PFSK-1 (cell line): ENCODE results near the gene MSMP.

ENCODE experiments used
- FOXP2 ChIP-seq: optimal IDR thresholded peaks from 2 replicates; pipeline ENCODE3; 2011; ENCODE audit warnings: borderline replicate concordance, control low read depth, inconsistent platforms; ENCODE audit not compliant: insufficient read depth; ENCODE audit errors: extremely low read length, extremely low read depth
- POLR2AphosphoS5 ChIP-seq: IDR thresholded peaks from 2 replicates; pipeline ENCODE4 v1.6.1; 2012; ENCODE audit warnings: low read depth, mild to moderate bottlenecking, control low read depth, low read length, moderate library complexity
- REST ChIP-seq, 2 experiments: IDR thresholded peaks; 2 replicates each; pipeline versions ENCODE4 v1.6.1 to v1.8.0; 2011 to 2012; ENCODE audit warnings: low read depth in 2 of 2, low read length in 2 of 2, control low read depth in 1 of 2, inconsistent platforms in 1 of 2, mild to moderate bottlenecking in 1 of 2, moderate library complexity in 1 of 2; ENCODE audit not compliant: insufficient read depth in 1 of 2
- SIN3A ChIP-seq: IDR thresholded peaks from 2 replicates; pipeline ENCODE4 v1.6.1; 2012; ENCODE audit warnings: mild to moderate bottlenecking, low read length, moderate library complexity, borderline replicate concordance; ENCODE audit not compliant: insufficient read depth
- TAF1 ChIP-seq: IDR thresholded peaks from 2 replicates; pipeline ENCODE4 v1.6.1; 2012; ENCODE audit warnings: low read length, control low read depth, borderline replicate concordance; ENCODE audit not compliant: insufficient read depth

MSMP gene

GRCh38 chr9:35732800-35733541 is 21.1 kb downstream of the MSMP start:
- no peak for TF ChIP-seq TAF1
- no peak for TF ChIP-seq REST (IDR thresholded peaks at IDR 0.05; ENCODE audit: insufficient read depth in 1 of 2, low read depth in 2 of 2, low read length in 2 of 2)
- TF ChIP-seq SIN3A = no peak
- no peak for TF ChIP-seq FOXP2
- TF ChIP-seq POLR2AphosphoS5 = no peak

GRCh38 chr9:35732185-35732799 is 21.8 kb downstream of the MSMP start, which contains the start of the genes CREB3 and TLN1:
CREB3 (plus strand) TSS chr9:35732666; CDS start chr9:35732773, 107 bp downstream.
TLN1 (minus strand) TSS chr9:35732195; CDS start chr9:35725694, 6,501 bp downstream.
- TF ChIP-seq TAF1 (no peak), REST (IDR thresholded peaks at IDR 0.05; ENCODE audit: insufficient read depth in 1 of 2, low read depth in 2 of 2, low read length in 2 of 2) (0 out of 4 replicates have a peak, but pooled peaks of 1 of the 2 experiments have one; percentile 2), POLR2AphosphoS5 (peak; percentile 71), SIN3A (no peak; the same call in 1 of the 2 replicates), FOXP2 (peak; percentile 79)

- TF ChIP-seq REST (IDR thresholded peaks at IDR 0.05; ENCODE audit: insufficient read depth in 1 of 2, low read depth in 2 of 2, low read length in 2 of 2) (no peak), TAF1 (no peak), FOXP2 (no peak), POLR2AphosphoS5 (no peak), SIN3A (no peak; the same call in 1 of the 2 replicates)
Observed at GRCh38 chr9:35731415-35732184, 22.5 kb downstream of the MSMP start.

GRCh38 chr9:35730486-35730854 is 23.6 kb downstream of the MSMP start:
- TF ChIP-seq FOXP2 (no peak), REST (IDR thresholded peaks at IDR 0.05; ENCODE audit: insufficient read depth in 1 of 2, low read depth in 2 of 2, low read length in 2 of 2) (no peak), POLR2AphosphoS5 (no peak), TAF1 (no peak), SIN3A (no peak)
